RWPE1 (cell line): ENCODE measurements around the gene C1orf159.
A peak's percentile ranks its signal among the peaks of the same experiment; 100 is the strongest.

ENCODE experiments used
- CTCF ChIA-PET: fragments of 350-600 bp; sonication (Branson Sonifier 250); formaldehyde crosslinking; extraction: SDS; loops from one replicate; lab custom pipeline; 2021; lab: Yijun Ruan, JAX
- POLR2A ChIA-PET: fragments of 400-600 bp; formaldehyde crosslinking; extraction: SDS; loops from one replicate; lab custom pipeline; 2020; ENCODE audit warnings: antibody characterized with exemption; ENCODE audit not compliant: low non-redundant PET; lab: Yijun Ruan, JAX
- DNase-seq: peaks from one replicate; pipeline ENCODE4 v3.0.0; 2012; ENCODE audit warnings: low spot score
- H3K27ac ChIP-seq: fragments of 450-650 bp; 2 replicates; pipeline ENCODE4 v1.5.1; 2017
- CTCF ChIP-seq: fragments of 450-650 bp; conservative IDR thresholded peaks from 2 replicates; pipeline ENCODE4 v1.5.1; 2017; ENCODE audit warnings: low read depth, mild to moderate bottlenecking

Gene C1orf159

DNA sequence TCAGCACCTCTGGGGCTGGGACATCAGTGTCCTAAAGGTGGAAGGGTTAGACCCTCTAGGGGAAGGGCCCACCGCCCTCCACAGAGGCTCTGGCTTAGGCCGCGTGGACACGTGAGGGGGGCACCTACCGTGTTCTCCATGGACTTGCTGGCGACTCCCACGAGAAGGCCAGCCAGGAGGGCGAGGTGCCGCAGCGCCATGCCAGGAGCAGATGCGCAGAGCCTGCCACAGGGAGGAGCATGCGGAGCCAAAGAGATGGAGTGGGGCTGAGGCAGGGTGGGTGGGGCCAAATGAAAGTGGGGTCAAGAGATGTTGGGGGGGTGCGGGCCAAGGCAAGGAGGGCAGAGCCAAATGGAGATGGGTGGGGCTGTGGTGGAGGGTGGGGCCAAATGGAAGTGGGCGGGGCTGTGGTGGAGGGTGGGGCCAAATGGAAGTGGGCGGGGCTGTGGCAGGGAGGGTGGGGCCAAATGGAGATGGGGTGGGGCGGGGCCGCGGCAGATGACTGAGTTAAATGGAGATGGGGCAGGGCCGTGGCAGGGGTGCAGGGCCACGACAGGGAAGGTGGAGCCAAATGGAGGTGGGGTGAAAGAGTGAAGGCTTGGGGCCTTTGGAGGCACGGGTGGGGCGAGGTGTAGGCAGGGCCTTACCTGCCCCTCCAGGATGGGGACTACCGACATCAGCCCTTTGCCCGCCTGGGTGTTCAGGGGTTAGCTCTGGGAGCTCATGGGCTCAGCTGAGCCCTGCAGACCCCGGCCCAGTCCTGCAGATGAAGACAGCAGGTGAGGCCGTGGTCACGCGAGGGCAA lies 24.3 kb downstream of the C1orf159 start:
- no peak overlapping the region for H3K27ac ChIP-seq
- POLR2A ChIA-PET, result no interaction called here
- no peak for TF ChIP-seq CTCF
- CTCF ChIA-PET, result interaction anchor here (0.9 to 1.2 kb wide), 2 partner anchors 9 to 31 kb away, joined by 3 read pairs; no protein-coding TSS in a partner anchor
- peak; percentile 27 for DNase-seq

DNA sequence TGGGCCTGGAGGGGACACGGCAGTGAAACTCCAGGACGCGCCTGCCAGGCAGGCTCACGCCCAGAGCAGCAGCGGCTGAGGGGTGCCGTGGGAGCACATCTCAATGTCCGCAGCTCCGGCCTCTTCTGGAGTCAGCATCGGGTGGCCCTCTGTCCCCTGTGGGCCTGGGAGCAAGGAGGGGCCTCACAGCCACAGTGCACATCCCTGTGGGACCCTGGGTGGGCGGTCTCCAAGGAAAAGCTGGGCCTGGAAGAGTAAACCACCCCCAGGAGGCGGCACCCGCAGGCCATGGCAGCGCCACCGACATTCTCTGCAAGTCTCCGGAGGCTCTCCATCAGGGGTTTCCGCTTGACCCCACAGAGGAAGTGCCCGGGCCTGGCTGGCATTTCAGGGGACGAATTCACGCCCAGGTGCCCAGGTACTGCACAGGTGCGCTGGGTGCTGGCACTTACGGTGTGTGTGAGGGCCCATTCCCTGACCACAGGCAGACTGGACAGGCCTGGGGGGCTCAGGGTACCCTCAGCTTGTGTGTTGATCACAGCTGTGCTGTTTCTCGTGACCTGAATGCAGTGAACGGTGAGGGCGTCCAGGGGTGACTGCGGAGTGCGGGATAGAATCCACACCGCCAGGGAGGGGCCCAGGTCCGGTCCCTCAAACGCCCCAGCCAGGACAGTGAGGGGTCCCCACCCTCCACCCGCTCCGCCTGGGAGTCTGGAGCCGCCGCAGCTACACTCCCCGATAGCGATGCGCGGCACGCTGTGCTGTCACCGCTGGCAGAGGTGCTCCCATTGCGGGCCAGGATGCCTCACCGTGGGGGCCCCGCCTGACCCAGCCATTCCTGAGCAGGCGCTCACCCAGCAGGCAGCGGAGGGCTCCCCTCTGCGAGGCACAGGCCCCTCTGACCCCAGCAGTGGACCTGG lies 25.2 kb downstream of the C1orf159 start:
- no peak for DNase-seq
- H3K27ac ChIP-seq, result peak overlapping the region; percentile 9; the same call in 1 of the 2 replicates
- TF ChIP-seq CTCF, result no peak
- CTCF ChIA-PET, result interaction anchor here (1.4 kb wide), 1 partner anchor 201 kb away, joined by 3 read pairs; no protein-coding TSS in a partner anchor
- POLR2A ChIA-PET, result no interaction called here

GRCh38 chr1:1089731-1090423 lies 26.0 kb downstream of the C1orf159 start:
- H3K27ac ChIP-seq, result peak overlapping the region; percentile 9; the same call in 1 of the 2 replicates
- CTCF ChIA-PET, result interaction anchor here (0.6 to 1.4 kb wide), 2 partner anchors 108 to 202 kb away, joined by 3 read pairs; no protein-coding TSS in a partner anchor
- TF ChIP-seq CTCF, result no peak
- DNase-seq, result no peak
- POLR2A ChIA-PET, result no interaction called here

DNA sequence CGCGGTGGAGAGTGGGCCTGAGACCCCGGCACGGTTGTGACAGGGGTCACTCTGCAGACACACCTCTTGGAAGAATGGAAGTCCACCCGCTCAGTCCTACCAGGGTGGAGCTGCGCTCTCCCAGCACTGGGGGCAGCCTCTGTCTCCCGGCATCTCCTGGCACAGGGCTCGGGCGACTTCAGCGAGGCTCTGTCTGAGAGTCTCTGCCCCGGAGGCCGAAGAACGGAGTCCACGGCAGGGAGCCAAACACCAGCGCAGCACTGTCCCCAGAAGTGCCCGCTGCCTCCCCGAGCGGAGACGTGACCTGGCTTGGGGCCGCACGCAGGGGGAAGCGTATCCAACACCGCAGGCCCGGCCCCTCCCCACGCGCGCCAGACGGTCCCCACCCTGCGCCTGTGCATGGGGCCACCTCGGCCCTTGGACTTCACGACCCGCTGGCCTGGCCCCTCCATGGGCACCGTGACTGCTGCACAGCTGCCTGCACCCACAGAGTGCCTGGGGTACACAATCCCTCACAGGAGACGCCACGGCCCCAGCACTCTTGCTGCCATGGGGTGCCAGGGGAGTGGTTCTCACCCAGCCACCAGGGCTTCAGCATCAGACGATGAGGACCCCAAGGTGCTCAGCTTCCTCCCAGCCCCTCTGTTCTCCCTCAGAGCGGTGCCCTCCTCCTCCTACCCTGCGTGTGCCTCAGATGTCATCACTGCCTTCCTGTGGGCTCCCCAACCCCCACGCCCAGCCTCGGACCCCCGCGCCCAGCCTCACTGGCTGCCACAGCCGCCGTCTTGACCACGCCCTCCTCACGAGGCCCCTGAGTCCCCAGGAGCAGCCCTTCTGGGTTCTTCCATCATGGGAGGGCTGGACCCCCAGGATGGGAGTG lies 26.8 kb downstream of the C1orf159 start:
- no peak for DNase-seq
- ChIA-PET POLR2A (no interaction called here), CTCF (interaction anchor here (0.6 to 1.4 kb wide), 2 partner anchors 108 to 203 kb away, joined by 3 read pairs; no protein-coding TSS in a partner anchor)
- H3K27ac ChIP-seq, result no peak overlapping the region
- TF ChIP-seq CTCF, result no peak

DNA sequence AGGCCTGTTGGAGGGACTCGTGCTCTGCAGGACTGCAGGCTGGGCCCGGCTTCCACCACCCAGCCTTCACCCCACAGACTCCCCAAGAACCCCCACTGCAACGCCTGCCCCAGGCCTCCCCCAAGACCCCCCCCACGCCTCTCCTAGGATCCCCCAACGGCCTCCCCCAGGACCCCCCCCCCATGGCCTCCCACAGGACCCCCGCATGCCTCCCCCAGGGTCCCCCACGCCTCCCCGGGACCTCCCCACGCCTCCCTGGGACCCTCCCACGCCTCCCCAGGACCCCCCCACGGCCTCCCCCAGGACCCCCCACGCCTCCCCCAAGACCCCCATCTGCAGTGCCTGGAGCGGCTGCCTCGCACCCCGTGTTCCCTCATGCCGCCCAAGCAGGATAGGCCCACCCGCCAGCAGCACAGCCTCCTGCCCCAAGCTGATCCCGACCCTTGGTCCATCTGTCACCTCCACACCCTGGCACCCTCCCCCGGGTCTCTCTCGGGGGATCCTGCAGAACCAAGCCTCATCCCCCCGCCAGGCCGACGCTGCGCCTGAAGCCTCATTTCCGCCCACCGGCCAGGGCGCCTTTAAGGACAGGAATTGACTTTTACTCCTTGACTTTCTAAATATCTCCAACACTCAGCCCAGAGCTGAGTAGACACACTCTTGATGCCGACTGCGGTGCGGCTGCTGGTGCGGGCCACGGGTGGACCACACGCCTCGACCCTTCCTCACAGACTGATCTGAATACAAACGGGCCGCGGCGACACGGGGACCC lies 27.7 kb downstream of the C1orf159 start:
- H3K27ac ChIP-seq, result no peak overlapping the region
- CTCF ChIA-PET, result no interaction called here
- no peak for DNase-seq
- TF ChIP-seq CTCF, result no peak
- POLR2A ChIA-PET, result no interaction called here
